Globus pallidus (tissue), 1 donor: ENCODE data around the gene ZMYM5.
"Not testable (repeated sequence)": the region's sequence is repeated elsewhere in the genome, so short reads cannot be mapped to it uniquely, and the experiment has no call there.

ENCODE experiments used
- DNase-seq: peaks from one replicate; pipeline ENCODE4 v3.0.0-alpha.2; 2015; ENCODE audit warnings: low spot score

ZMYM5 gene

DNA sequence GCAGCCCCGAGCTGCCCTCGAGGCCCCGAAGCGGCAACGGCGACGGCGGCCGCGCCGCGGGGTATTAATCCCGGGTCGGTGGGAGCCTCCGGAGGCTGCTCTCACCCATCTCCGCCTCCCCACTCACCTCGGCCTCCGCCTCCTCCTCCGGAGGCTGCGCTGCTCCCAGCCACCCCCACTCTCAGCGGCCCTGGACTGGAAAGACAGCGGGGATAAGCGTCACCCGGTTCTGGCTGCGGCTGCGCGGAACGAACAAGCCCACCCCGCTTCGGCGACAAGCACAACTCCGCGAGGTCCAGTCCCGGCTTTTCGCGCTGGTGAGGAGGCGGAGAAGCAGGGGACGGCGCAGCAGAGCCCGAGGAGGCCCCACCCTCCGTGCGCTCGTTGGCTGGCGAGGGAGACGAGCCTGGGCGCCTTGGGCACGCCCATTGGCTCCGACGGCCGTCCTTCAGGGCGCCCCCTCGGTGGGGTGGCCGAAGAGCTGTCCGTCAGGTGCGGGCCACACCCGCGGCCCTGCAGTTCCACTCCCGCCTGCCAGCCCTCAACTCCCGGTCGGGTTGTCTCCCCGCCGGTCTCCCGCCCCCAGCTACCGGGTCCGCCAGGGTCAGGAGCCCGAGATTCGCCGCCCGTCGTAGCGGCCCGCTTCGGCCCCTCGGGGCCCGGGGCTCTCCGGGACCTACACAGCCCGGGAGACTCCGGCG is at the start of gene ZMYM5:
ZMYM5 (minus strand) TSS at position 327 of the 701 bp plus-strand sequence. CDS start 11,469 bp downstream, outside the sequence.
- peak; percentile 99 for DNase-seq

DNA sequence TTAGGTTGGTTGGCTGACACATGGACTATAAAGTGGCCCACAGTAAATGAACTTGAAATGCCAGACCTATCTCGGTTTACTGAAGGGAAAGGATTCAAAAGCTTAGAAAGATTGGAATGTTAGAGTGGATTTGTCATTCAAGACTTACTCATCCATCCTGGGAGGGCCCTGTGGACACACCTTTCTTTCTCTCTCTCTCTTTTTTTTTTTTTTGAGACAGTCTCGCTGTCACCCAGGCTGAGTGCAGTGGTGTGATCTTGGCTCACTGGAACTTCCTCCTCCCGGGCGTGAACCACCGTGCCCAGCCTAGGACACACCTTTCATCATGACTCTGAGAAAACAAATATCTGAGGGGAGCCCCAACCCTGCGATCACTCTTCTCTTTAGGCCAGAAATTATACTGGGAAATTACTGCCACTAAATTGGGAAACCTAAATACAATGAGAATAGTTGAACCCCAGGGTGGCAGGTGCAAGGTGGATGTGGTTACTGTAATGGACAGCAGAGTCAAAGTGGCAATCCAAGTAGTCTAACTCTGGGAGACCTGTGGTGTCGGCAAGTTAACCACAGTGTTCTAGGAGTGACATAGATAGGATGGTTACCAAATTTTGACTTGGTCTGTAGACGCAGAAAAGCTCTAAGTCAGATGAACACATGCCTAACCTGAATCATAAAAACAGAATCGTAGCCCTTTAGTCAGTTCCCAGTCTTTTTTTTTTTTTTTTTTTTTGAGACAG is 47.1 kb upstream of the ZMYM5 start:
- DNase-seq: no peak

DNA sequence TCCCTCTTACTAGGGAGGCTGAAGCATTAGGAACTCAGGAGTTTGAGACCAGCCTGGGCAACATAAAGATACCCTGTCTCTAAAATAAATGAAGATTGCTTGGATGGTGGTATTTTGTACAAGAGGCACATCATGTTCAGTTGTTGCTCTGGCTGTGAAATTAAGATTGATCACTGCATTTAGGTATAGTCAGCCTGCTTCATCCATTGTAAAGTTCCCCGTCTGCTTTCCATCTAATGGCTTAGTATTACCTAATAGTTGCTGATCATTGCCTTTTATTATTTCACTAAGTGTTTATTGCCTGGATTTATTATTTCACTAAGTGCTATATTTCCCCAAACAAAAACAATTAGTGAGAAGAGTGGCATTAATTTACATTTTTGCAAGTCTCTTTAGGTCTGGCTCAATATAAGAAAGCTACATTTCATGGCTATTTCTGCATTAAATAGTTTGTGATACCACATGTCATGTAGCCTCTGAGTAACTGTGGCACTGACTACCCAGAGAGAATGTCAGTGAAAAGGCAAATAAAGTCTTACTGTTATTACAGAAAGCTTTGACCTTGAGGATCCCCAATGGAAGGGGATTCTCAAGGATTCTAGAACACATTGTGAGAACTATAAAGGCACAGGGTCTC is 45.0 kb upstream of the ZMYM5 start:
- no peak for DNase-seq

DNA sequence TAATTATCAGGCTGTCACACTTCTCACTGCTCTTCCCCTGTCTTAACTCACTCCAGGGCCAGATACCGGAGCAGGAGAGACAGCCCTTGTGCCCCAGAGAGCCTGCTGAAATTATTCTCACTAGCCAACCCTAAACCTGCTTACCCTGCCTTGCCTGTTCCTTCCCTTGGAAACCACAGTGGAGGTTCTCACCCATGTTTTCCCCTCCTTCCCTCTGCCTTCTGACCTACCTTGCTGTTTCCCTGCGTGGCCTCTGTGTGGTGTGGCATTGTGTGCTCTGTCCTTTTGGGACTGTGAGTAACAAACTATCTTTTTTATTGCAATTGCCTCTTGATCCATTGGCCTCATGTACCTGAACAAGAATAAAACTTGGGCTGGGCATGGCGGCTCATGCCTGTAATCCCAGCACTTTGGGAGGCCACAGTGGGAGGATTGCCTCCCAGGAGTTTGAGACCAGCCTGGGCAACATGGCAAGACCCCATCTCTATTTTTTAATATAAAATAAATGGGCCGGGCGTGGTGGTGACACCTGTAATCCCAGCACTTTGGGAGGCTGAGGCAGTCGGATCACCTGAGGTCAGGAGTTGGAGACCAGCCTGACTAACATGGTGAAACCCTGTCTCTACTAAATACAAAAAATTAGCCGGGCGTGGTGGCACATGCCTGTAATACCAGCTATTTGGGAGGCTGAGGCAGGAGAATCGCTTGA is 42.2 kb upstream of the ZMYM5 start:
- DNase-seq: not testable (repeated sequence)

DNA sequence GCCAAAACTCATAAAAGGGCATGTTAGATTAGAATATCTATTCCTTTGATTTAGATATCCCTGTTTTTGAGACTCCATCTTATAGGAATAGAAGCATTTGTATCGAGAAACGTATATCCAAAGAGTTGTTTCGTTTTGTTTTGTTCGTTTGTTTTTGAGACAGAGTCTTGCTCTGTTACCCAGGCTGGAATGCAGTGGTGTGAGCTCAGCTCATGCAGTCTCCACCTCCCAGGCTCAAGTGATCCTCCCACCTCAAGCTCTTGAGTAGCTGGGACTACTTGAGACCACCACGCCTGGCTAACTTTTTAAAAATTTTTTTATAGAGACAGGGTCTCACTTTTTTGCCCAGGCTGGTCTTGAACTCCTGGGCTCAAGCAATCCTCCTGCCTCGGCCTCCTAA is 26.6 kb upstream of the ZMYM5 start:
- no peak for DNase-seq

DNA sequence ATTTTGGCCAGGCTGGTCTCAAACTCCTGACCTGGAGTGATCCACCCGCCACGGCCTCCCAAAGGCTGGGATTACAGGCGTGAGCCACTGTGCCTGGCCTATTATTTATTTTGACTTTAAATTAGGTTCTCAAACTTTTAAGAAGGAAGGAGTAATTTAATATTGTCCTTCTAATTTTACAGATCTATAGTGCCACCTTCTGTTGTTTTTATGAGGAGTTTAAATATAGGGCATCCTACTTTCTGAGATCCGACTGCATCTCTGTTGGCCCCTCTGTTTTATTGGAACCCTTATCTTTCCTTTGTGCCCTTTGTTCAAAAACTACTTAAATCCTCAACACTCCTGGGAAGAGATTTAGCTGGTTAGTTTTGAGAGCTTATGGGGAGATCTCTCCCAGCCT is 25.4 kb upstream of the ZMYM5 start:
- no peak for DNase-seq

GRCh38 chr13:19882231-19882630 is 18.8 kb upstream of the ZMYM5 start:
- DNase-seq: no peak

- no peak for DNase-seq
These were observed 18.2 kb upstream of the ZMYM5 start for GRCh38 chr13:19881641-19882040.

DNA sequence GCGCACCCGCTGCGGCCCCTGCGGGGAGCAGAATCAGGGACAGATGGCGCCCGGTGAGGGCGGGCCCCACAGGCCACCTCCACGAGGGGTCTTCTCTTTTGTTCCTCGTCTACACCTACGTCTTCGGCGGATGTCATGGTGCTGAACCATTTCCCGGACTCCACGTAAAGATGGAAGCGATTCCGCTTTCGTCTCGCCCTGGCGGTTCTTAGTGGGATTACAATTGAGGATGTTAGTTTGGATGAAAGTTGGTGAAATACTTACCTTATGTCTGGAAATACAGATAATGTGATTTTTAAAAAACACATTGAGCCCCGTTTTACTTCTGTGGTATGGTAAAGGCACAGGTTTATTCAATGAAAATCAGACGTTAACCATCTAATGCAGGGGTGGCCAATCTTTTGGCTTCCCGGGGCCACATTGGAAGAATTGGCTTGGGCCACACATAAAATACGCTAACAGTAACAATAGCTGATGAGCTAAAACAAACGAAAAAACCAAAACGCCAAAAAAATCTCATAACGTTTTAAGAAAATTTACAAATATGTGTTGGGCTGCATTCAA is 1.4 kb upstream of the ZMYM5 start:
- DNase-seq: peak; percentile 67

- peak; percentile 65 for DNase-seq
These were observed 736 bp upstream of the ZMYM5 start for GRCh38 chr13:19864024-19864745.

DNA sequence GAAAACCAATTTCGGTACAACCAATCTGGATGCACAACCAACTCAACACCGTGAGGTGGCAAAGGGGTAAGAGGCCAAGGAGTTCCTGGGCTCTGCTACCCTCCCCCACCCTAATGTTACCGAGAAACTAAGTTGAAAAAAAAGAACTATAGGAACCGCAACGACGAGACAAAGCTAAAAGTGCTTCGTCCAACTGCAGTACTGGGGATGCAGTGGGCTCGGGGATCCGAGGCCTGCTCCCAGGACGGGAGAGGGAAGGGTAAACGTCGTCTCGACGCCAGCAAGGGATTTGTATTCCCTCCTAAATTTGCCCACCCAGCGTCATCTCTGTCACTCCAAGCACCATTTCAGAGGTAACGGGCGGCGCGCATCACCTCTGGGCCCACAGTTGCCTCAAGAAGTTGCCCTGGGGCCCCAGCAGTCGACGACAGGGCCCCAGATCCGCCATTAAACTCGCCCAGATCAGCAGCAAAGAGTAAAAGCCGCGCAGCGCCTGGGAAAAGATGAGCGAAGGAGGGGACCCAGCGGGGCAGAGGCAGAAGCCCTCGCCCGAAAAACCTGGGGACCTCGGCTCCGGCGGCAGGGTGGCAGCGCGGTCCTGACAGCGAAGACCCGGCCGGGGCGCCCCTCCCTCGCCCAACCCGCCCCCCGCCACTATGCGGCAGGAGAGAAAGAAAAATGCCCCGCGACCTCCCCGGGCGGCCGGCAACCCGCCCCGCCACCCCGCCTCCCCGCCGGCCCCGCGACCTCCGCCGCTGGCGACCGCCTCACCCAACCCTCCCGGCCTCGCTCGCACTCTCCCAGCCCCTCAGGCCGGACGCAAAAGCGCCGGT is 752 bp downstream of the ZMYM5 start:
- peak; percentile 46 for DNase-seq

DNA sequence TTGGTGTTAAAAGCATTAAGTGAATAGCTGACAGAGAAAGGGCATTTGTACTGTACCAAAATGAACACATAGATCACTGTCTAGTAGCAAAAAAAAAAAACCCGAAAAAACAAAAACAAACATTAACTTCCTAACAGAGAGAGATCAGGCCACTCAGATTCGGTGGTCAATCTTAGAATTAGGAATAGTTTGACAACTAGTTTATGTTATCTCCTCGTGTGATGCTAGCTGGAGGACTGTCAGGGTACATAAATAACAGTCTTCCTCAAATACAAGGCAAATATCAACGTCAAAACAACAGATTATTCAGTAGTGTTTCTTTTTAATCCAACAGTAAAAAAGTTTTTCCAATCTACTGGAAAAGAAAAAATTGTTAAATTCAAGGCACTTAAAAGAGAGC is 1.7 kb downstream of the ZMYM5 start:
- no peak for DNase-seq

GRCh38 chr13:19860884-19861655 is 2.4 kb downstream of the ZMYM5 start:
- DNase-seq: no peak

DNA sequence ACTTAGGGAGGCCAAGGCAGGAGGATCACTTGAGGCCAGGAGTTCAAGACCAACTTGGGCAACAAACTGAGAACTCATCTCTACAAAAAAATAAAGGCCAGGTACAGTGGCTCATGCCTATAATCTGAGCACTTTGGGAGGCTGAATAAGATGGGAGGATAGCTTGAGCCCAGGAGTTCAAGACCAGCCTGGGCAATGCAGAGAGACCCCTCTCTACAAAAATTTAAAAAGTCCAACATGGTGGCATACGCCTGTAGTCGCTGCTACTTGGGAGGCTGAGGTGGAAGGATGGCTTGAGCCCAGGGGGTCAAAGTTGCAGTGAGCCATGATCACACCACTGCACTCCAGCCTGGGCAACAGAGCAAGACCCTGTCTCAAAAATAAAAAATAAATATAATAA is 5.8 kb downstream of the ZMYM5 start:
- not testable (repeated sequence) for DNase-seq

GRCh38 chr13:19852766-19853165 is 10.7 kb downstream of the ZMYM5 start:
- DNase-seq: no peak

DNA sequence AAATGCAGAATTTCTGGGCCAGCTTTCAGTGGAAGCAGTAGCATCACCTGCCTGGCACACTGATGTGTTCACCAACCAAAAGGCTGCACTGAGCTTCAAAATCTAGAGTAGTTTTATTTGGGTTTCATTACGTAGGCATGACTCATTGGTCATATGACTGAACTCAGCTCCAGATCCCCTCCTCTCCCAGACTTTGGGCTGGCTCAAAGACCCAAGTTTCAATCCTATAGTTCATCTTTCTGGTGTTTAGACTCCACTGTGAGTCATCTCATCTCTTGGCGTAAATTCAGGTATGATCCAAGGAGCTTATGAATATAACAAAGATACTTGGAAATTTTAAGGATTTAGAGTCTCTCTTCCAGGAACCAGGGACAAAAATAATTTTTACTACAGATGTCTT is 17.7 kb downstream of the ZMYM5 start:
- peak; percentile 16 for DNase-seq

DNA sequence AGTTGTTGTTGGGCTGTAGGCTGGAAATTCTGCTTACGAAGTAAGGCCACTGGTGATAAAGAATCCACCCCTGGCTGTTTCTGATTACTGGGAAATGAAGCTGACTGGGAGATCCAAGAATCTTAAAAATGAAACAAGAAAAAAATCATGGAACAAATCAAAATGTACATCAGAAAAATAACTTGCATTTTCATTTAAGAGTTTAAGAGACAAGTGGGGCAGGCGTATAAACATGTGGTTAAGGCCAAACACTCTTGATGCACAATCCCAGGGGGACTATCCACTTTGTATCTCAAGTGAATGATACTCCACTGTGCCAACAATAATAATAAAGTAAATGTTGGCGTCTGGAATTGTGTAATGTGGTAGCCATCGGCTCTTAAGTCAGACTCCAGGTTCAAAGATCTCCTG is 24.6 kb downstream of the ZMYM5 start:
- DNase-seq: no peak

- DNase-seq: no peak
These were observed 27.0 kb downstream of the ZMYM5 start for GRCh38 chr13:19836472-19836871.

- no peak for DNase-seq
These were observed 28.7 kb downstream of the ZMYM5 start for GRCh38 chr13:19834704-19835103.

GRCh38 chr13:19822673-19823072 is 40.8 kb downstream of the ZMYM5 start:
- no peak for DNase-seq
